HepG2 (cell line): ENCODE data around the gene RIOK3. TPM values are rescaled to one million over a fixed set of nuclear protein-coding genes. Genes with fewer than 3 reads are reported as not detected.
A peak's percentile ranks its signal among the peaks of the same experiment; 100 is the strongest.

Experiments
- AKAP8 ChIP-seq: sonication (generic); formaldehyde crosslinking; IDR thresholded peaks from 2 replicates; pipeline ENCODE4 v1.5.1; 2020; ENCODE audit warnings: mild to moderate bottlenecking, missing genetic modification reagents
- ARNT2 ChIP-seq: sonication (generic); formaldehyde crosslinking; IDR thresholded peaks from 2 replicates; pipeline ENCODE4 v1.8.0; 2022; ENCODE audit warnings: mild to moderate bottlenecking, low read depth, missing genetic modification reagents, moderate library complexity
- HOXA5 ChIP-seq: sonication (generic); formaldehyde crosslinking; IDR thresholded peaks from 2 replicates; pipeline ENCODE4 v1.4.0; 2020; ENCODE audit warnings: missing genetic modification reagents
- KDM2A ChIP-seq: sonication (generic); formaldehyde crosslinking; IDR thresholded peaks from 2 replicates; pipeline ENCODE4 v1.4.0; 2020; ENCODE audit warnings: low read depth, missing genetic modification reagents, borderline replicate concordance
- MLXIP ChIP-seq: sonication (generic); formaldehyde crosslinking; IDR thresholded peaks from 2 replicates; pipeline ENCODE4 v1.9.0; 2021; ENCODE audit warnings: missing genetic modification reagents, borderline replicate concordance
- PAWR ChIP-seq: sonication (generic); formaldehyde crosslinking; IDR thresholded peaks from 2 replicates; pipeline ENCODE4 v1.4.0; 2020; ENCODE audit warnings: missing genetic modification reagents, mild to moderate bottlenecking, borderline replicate concordance
- PRMT3 ChIP-seq: sonication (generic); formaldehyde crosslinking; IDR thresholded peaks from 2 replicates; pipeline ENCODE4 v1.8.1; 2022; ENCODE audit warnings: low read depth, mild to moderate bottlenecking, moderate library complexity, missing genetic modification reagents, borderline replicate concordance
- PRPF4 ChIP-seq: fragments of 200-400 bp; formaldehyde crosslinking; IDR thresholded peaks from 2 replicates; pipeline ENCODE4 v1.6.1; 2016; ENCODE audit warnings: low read length, low read depth; ENCODE audit not compliant: poor library complexity, severe bottlenecking
- ZBTB2 ChIP-seq: sonication (generic); formaldehyde crosslinking; IDR thresholded peaks from 2 replicates; pipeline ENCODE4 v1.8.0; 2022; ENCODE audit warnings: low read depth, missing genetic modification reagents
- ZBTB33 ChIP-seq: sonication (generic); formaldehyde crosslinking; IDR thresholded peaks from 2 replicates; pipeline ENCODE4 v1.4.0; 2020; ENCODE audit warnings: missing genetic modification reagents
- ZC3H13 ChIP-seq: sonication (generic); formaldehyde crosslinking; IDR thresholded peaks from 2 replicates; pipeline ENCODE4 v1.8.1; 2023; ENCODE audit warnings: mild to moderate bottlenecking, missing genetic modification reagents, moderate library complexity
- ZNF30 ChIP-seq: sonication (generic); formaldehyde crosslinking; IDR thresholded peaks from 2 replicates; pipeline ENCODE4 v1.5.0; 2020; ENCODE audit warnings: mild to moderate bottlenecking, missing genetic modification reagents
- ZNF329 ChIP-seq: sonication (generic); formaldehyde crosslinking; IDR thresholded peaks from 2 replicates; pipeline ENCODE4 v1.9.0; 2021; ENCODE audit warnings: low read depth, mild to moderate bottlenecking, missing genetic modification reagents
- ZNF331 ChIP-seq: sonication (generic); formaldehyde crosslinking; IDR thresholded peaks from 2 replicates; pipeline ENCODE4 v1.4.0; 2020; ENCODE audit warnings: missing genetic modification reagents
- ZNF354B ChIP-seq: sonication (generic); formaldehyde crosslinking; IDR thresholded peaks from 2 replicates; pipeline ENCODE4 v1.8.0; 2022; ENCODE audit warnings: mild to moderate bottlenecking, missing genetic modification reagents
- ZNF512B ChIP-seq: sonication (generic); formaldehyde crosslinking; IDR thresholded peaks from 2 replicates; pipeline ENCODE4 v1.5.1; 2020; ENCODE audit warnings: missing genetic modification reagents, mild to moderate bottlenecking, borderline replicate concordance
- ZNF547 ChIP-seq: sonication (generic); formaldehyde crosslinking; IDR thresholded peaks from 2 replicates; pipeline ENCODE4 v1.5.1; 2020; ENCODE audit warnings: mild to moderate bottlenecking, missing genetic modification reagents
- ZNF557 ChIP-seq: sonication (generic); formaldehyde crosslinking; IDR thresholded peaks from 2 replicates; pipeline ENCODE4 v1.4.0; 2020; ENCODE audit warnings: missing genetic modification reagents
- ZNF598 ChIP-seq: sonication (generic); formaldehyde crosslinking; IDR thresholded peaks from 2 replicates; pipeline ENCODE4 v1.5.1; 2020; ENCODE audit warnings: mild to moderate bottlenecking, missing genetic modification reagents, borderline replicate concordance
- ZNF772 ChIP-seq: sonication (generic); formaldehyde crosslinking; IDR thresholded peaks from 2 replicates; pipeline ENCODE4 v1.5.0; 2020; ENCODE audit warnings: mild to moderate bottlenecking, missing genetic modification reagents
- ZSCAN12 ChIP-seq: sonication (generic); formaldehyde crosslinking; IDR thresholded peaks from 2 replicates; pipeline ENCODE4 v1.9.0; 2021; ENCODE audit warnings: mild to moderate bottlenecking, missing genetic modification reagents
- polyA plus RNA-seq, 8 experiments: library from polyadenylated mRNA; depleted of rRNA in 3 of 8; stranded (reverse) in 7 of 8; unstranded in 1 of 8; fragments of >200 nt; fragmentation: Illumina TruSeq in 4 of 8; extraction: Trizol in 4 of 8; gene quantifications; 2 replicates each; pipeline versions ENCODE4 v1.2.1 to v1.2.3, GENCODE V29; 2011 to 2016; ENCODE audit warnings: low read depth in 4 of 8, missing spikeins in 1 of 8, mixed read lengths in 1 of 8; ENCODE audit not compliant: insufficient read depth in 1 of 8
- total RNA-seq, 5 experiments: library from RNA; depleted of rRNA; stranded (reverse); fragments of >200 nt; fragmentation: Illumina TruSeq; extraction: Trizol; gene quantifications; 2 replicates each; pipeline ENCODE4 v1.2.3, GENCODE V29; 2016; ENCODE audit warnings: low read depth in 1 of 5

The RIOK3 gene
- total and polyA plus RNA-seq, 2 of the 13 experiments (the other 11 are each of a cell fraction or from before 2014, with no cell fraction given), result 26.7 to 36.0 TPM

- no peak for TF ChIP-seq PRMT3 (CRISPR knock-in tag)
- TF ChIP-seq ZNF354B, result no peak
- TF ChIP-seq ZNF30 (CRISPR knock-in tag), result no peak
- no peak for TF ChIP-seq ZNF557 (CRISPR knock-in tag)
- TF ChIP-seq ZNF331 (CRISPR knock-in tag), result no peak
- no peak for TF ChIP-seq ZNF512B (CRISPR knock-in tag)
- TF ChIP-seq ZSCAN12 (CRISPR knock-in tag), result no peak
- TF ChIP-seq KDM2A (CRISPR knock-in tag), result peak; percentile 69
- no peak for TF ChIP-seq HOXA5 (CRISPR knock-in tag)
- TF ChIP-seq ZNF772, result no peak
- TF ChIP-seq ZC3H13 (CRISPR knock-in tag), result no peak
- TF ChIP-seq ZNF329 (CRISPR knock-in tag), result no peak
- 0 out of 2 replicates have a peak, but pooled peaks have one; percentile 28 for TF ChIP-seq ZBTB33
- no peak for TF ChIP-seq PAWR (CRISPR knock-in tag)
- no peak for TF ChIP-seq PRPF4
- no peak for TF ChIP-seq AKAP8 (CRISPR knock-in tag)
- no peak for TF ChIP-seq ZBTB2 (CRISPR knock-in tag)
- no peak for TF ChIP-seq ARNT2
- no peak for TF ChIP-seq ZNF547 (CRISPR knock-in tag)
- no peak for TF ChIP-seq MLXIP (CRISPR knock-in tag)
- no peak for TF ChIP-seq ZNF598 (CRISPR knock-in tag)
Observed at GRCh38 chr18:23515911-23516546, 62.9 kb downstream of the RIOK3 start (continued).
